ENCODE results near the gene OSTC.

The OSTC gene

DNA sequence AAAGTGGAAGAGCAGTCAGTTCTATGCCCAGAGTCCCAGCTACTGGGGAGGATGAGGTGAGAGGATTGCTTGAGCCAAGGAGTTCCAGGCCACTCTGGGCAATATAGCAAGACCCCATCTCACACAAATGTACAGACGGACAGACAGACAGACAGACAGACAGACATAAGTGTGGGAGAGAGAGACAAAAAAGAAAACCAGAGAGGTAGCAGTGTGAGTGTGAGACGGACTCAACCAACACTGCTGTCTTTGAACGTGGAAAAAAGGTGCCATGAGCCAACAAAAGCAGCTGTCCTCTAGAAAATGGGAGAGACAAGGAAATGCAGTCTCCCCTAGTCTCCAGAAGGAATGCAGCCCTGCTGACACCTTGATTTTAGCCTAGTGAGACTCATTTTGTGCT, 48.2 kb upstream of the OSTC start:
- no peaks in the 10 kb centered on the region for H3K79me2 ChIP-seq (ENCODE audit: insufficient read depth, low read length)
- no peak overlapping the region for H3K27ac ChIP-seq (ENCODE audit: low read depth, low read length, poor library complexity, severe bottlenecking)
- no peak overlapping the region for H3K4me2 ChIP-seq (ENCODE audit: low read length)
- H2AFZ ChIP-seq (ENCODE audit: low read length), result no peak overlapping the region
- H3K4me1 ChIP-seq (ENCODE audit: insufficient read depth, low read length, severe bottlenecking), result no peaks in the 10 kb centered on the region
- no peaks in the 10 kb centered on the region for H3K9me2 ChIP-seq (ENCODE audit: low read depth, low read length)
- H3K9me3 ChIP-seq (ENCODE audit: low read length), result no peaks in the 10 kb centered on the region
- H3K36me3 ChIP-seq (ENCODE audit: insufficient read depth, low read length), result no peaks in the 10 kb centered on the region
- no peaks in the 10 kb centered on the region for H4K20me1 ChIP-seq (ENCODE audit: insufficient read depth, low read length)
- no peaks in the 10 kb centered on the region for H3K27me3 ChIP-seq (ENCODE audit: insufficient read depth, low read length)
- no peaks in the 10 kb centered on the region for H3F3A ChIP-seq (ENCODE audit: insufficient read depth, low read length)
- H3K4me3 ChIP-seq (ENCODE audit: low read depth, low read length, poor library complexity, severe bottlenecking), result no peak overlapping the region
- TF ChIP-seq CTCF (IDR thresholded peaks at IDR 0.05; ENCODE audit: low read length) (no peak), EZH2 (IDR thresholded peaks at IDR 0.05; ENCODE audit: borderline replicate concordance, low read length) (no peak)
- no peak overlapping the region for H3K9ac ChIP-seq (ENCODE audit: low read length)

DNA sequence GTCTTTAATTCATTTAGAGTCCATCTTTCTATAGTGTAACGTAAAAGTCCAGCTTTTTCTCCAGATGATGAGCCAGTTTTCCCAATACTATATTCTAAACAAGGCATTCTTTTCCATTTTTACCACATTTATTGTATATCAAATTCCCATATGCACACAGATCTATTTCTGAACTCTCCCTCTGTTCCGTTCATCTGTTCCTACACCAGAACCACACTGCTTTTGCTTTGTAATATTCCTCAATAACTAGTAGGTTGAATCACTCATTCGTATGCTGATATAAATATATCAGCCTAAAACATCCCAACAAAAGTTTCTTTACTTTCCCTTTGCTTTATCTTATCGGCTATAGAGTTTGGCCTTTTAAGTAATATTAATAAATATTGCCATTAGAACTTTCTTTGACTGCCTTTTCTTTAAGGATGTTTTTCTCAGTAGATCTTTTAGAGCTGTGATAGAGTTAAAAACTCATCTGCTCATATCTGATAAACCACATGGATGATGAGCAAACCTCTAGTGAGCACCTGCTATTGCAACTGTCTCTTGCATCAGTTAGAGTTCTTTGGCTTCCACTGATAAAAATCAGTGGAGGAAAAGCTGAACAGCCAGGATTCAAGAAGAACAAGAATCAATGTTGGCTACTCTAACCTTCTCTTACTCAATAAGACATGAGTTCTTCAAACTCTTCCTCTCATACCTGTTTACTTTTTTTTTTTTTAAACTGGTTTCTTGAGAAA, 43.2 kb upstream of the OSTC start:
- H3K4me1 ChIP-seq (ENCODE audit: insufficient read depth, low read length, severe bottlenecking), result no peaks in the 10 kb centered on the region
- H3K9me2 ChIP-seq (ENCODE audit: low read depth, low read length), result no peaks in the 10 kb centered on the region
- H3K79me2 ChIP-seq (ENCODE audit: insufficient read depth, low read length), result no peaks in the 10 kb centered on the region
- H3K9ac ChIP-seq (ENCODE audit: low read length), result no peak overlapping the region
- H3K27ac ChIP-seq (ENCODE audit: low read depth, low read length, poor library complexity, severe bottlenecking), result no peak overlapping the region
- H3K4me3 ChIP-seq (ENCODE audit: low read depth, low read length, poor library complexity, severe bottlenecking), result no peak overlapping the region
- no peaks in the 10 kb centered on the region for H4K20me1 ChIP-seq (ENCODE audit: insufficient read depth, low read length)
- no peaks in the 10 kb centered on the region for H3K9me3 ChIP-seq (ENCODE audit: low read length)
- no peak overlapping the region for H3K4me2 ChIP-seq (ENCODE audit: low read length)
- H3K27me3 ChIP-seq (ENCODE audit: insufficient read depth, low read length), result no peaks in the 10 kb centered on the region
- no peaks in the 10 kb centered on the region for H3F3A ChIP-seq (ENCODE audit: insufficient read depth, low read length)
- H2AFZ ChIP-seq (ENCODE audit: low read length), result no peak overlapping the region
- no peak for TF ChIP-seq EZH2 (IDR thresholded peaks at IDR 0.05; ENCODE audit: borderline replicate concordance, low read length)
- TF ChIP-seq CTCF (IDR thresholded peaks at IDR 0.05; ENCODE audit: low read length), result no peak
- no peaks in the 10 kb centered on the region for H3K36me3 ChIP-seq (ENCODE audit: insufficient read depth, low read length)

DNA sequence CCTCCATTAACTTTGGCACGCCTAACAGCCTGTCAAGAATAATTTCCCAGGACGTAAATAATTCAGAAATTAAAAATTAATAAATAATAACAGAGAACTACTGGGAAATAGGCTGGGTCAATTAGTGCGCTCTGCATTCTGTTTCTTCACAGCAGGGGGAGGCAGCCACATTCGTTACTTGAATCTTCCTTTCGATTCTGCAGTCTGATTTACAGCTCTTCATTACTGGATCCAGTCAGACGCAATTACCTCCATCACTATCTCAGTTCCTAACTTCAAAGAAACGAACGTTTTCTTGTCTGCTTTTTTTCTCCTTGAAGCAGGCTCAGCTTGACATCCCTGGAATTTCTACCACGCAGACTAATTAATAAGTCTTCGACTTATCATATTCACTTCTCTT, 39.0 kb upstream of the OSTC start:
- no peaks in the 10 kb centered on the region for H3K4me1 ChIP-seq (ENCODE audit: insufficient read depth, low read length, severe bottlenecking)
- H3F3A ChIP-seq (ENCODE audit: insufficient read depth, low read length), result no peaks in the 10 kb centered on the region
- H3K9me3 ChIP-seq (ENCODE audit: low read length), result no peaks in the 10 kb centered on the region
- no peak overlapping the region for H3K27ac ChIP-seq (ENCODE audit: low read depth, low read length, poor library complexity, severe bottlenecking)
- no peaks in the 10 kb centered on the region for H3K79me2 ChIP-seq (ENCODE audit: insufficient read depth, low read length)
- no peaks in the 10 kb centered on the region for H3K9me2 ChIP-seq (ENCODE audit: low read depth, low read length)
- no peak overlapping the region for H3K4me3 ChIP-seq (ENCODE audit: low read depth, low read length, poor library complexity, severe bottlenecking)
- H2AFZ ChIP-seq (ENCODE audit: low read length), result no peak overlapping the region
- no peak overlapping the region for H3K4me2 ChIP-seq (ENCODE audit: low read length)
- H3K36me3 ChIP-seq (ENCODE audit: insufficient read depth, low read length), result no peaks in the 10 kb centered on the region
- H3K9ac ChIP-seq (ENCODE audit: low read length), result no peak overlapping the region
- TF ChIP-seq CTCF (IDR thresholded peaks at IDR 0.05; ENCODE audit: low read length) (no peak), EZH2 (IDR thresholded peaks at IDR 0.05; ENCODE audit: borderline replicate concordance, low read length) (no peak)
- no peaks in the 10 kb centered on the region for H3K27me3 ChIP-seq (ENCODE audit: insufficient read depth, low read length)
- H4K20me1 ChIP-seq (ENCODE audit: insufficient read depth, low read length), result no peaks in the 10 kb centered on the region

Measured in OCI-LY1 (cell line).